Endothelial cell of umbilical vein (primary cell): Measurements from ENCODE around the gene FNIP2. TPM values are rescaled to one million over a fixed set of nuclear protein-coding genes. Genes with fewer than 3 reads are reported as not detected.

Source experiments
- BruUV-seq: library from RNA; stranded (reverse); fragments of 400-500 nt; replicated peaks from 2 replicates; lab custom pipeline; 2021; lab: Mats Ljungman, UMichigan
- CTCF ChIA-PET: fragments of 300-600, 350-600 bp; sonication (Branson Sonifier 250); formaldehyde crosslinking; loops from one replicate; lab custom pipeline; 2021; ENCODE audit warnings: antibody characterized with exemption, inconsistent platforms; lab: Charles Lee
- POLR2A ChIA-PET: fragments of 300-600, 350-600 bp; sonication (Branson Sonifier 250); formaldehyde crosslinking; loops from one replicate; lab custom pipeline; 2021; ENCODE audit warnings: antibody characterized with exemption, inconsistent platforms; lab: Charles Lee
- DNase-seq: peaks from one replicate; pipeline ENCODE4 v3.0.0-alpha.2; 2011; ENCODE audit warnings: low read depth, low spot score
- FAIRE-seq: peaks from 2 replicates; lab custom pipeline; 2011; peaks lifted over from hg19 to GRCh38; lab: Jason Lieb, UNC
- H2AFZ ChIP-seq: 2 replicates; pipeline ENCODE4 v1.6.0; 2012; ENCODE audit warnings: low read depth, low read length, control low read depth, inconsistent platforms
- H3K27ac ChIP-seq: 2 replicates; pipeline ENCODE4 v1.5.1; 2011; ENCODE audit warnings: low read depth, mild to moderate bottlenecking, control low read depth, low read length, moderate library complexity; ENCODE audit not compliant: insufficient read depth
- H3K27me3 ChIP-seq, 2 experiments: 2 replicates each; pipeline versions ENCODE4 v1.6.0 to v1.6.1; 2011; ENCODE audit warnings: low read length in 2 of 2, mixed read lengths in 1 of 2; ENCODE audit not compliant: control insufficient read depth in 2 of 2, insufficient read depth in 2 of 2
- H3K36me3 ChIP-seq, 2 experiments: 2 replicates in 1 of 2; 3 replicates in 1 of 2; pipeline ENCODE4 v1.5.1; 2011; ENCODE audit warnings: low read length in 2 of 2, mild to moderate bottlenecking in 1 of 2, moderate library complexity in 1 of 2; ENCODE audit not compliant: control insufficient read depth in 2 of 2, insufficient read depth in 2 of 2; ENCODE audit errors: extremely low read depth in 1 of 2
- H3K4me1 ChIP-seq: 3 replicates; pipeline ENCODE4 v1.5.1; 2011; ENCODE audit warnings: mild to moderate bottlenecking, low read length; ENCODE audit not compliant: control insufficient read depth, insufficient read depth; ENCODE audit errors: extremely low read depth
- H3K4me2 ChIP-seq: 2 replicates; pipeline ENCODE4 v1.6.1; 2011; ENCODE audit warnings: low read length, control low read depth, mixed read lengths; ENCODE audit not compliant: insufficient read depth
- H3K4me3 ChIP-seq, 3 experiments: fragments of 200-600 bp in 1 of 3; sonication (generic), shearing (Covaris generic) in 1 of 3; replicated peaks in 1 of 3; 2 replicates each; pipeline ENCODE4 v1.5.1; 2011 to 2016; ENCODE audit warnings: control low read depth in 3 of 3, low read length in 3 of 3, mild to moderate bottlenecking in 2 of 3, inconsistent platforms in 1 of 3, low read depth in 1 of 3, moderate library complexity in 1 of 3; ENCODE audit not compliant: insufficient read depth in 1 of 3
- H3K79me2 ChIP-seq: 2 replicates; pipeline ENCODE4 v1.6.0; 2012; ENCODE audit warnings: low read length, inconsistent platforms; ENCODE audit not compliant: control insufficient read depth, insufficient read depth
- H3K9ac ChIP-seq: replicated peaks from 2 replicates; pipeline ENCODE3; 2011; ENCODE audit warnings: low read length, control low read depth; ENCODE audit not compliant: insufficient read depth; ENCODE audit errors: extremely low read depth
- H3K9me1 ChIP-seq: replicated peaks from 3 replicates; pipeline ENCODE4 v1.6.0; 2011; ENCODE audit warnings: mild to moderate bottlenecking, low read length; ENCODE audit not compliant: control insufficient read depth, insufficient read depth; ENCODE audit errors: extremely low read depth
- H3K9me3 ChIP-seq: replicated peaks from 2 replicates; pipeline ENCODE4 v1.5.1; 2012; ENCODE audit warnings: low read length, inconsistent platforms; ENCODE audit not compliant: control insufficient read depth, insufficient read depth
- H4K20me1 ChIP-seq: replicated peaks from 2 replicates; pipeline ENCODE3; 2011; ENCODE audit warnings: mild to moderate bottlenecking, low read length; ENCODE audit not compliant: control insufficient read depth, insufficient read depth; ENCODE audit errors: extremely low read depth
- EZH2 ChIP-seq: IDR thresholded peaks from 2 replicates; pipeline ENCODE4 v1.6.1; 2012; ENCODE audit warnings: borderline replicate concordance, low read depth, mild to moderate bottlenecking, moderate library complexity, low read length, inconsistent platforms; ENCODE audit not compliant: severe bottlenecking
- FOS ChIP-seq: IDR thresholded peaks from 2 replicates; pipeline ENCODE4 v1.6.1; 2011; ENCODE audit warnings: mild to moderate bottlenecking, low read length, moderate library complexity, borderline replicate concordance; ENCODE audit not compliant: insufficient read depth
- GATA2 ChIP-seq: IDR thresholded peaks from 2 replicates; pipeline ENCODE4 v1.7.0; 2011; ENCODE audit warnings: low read depth, mild to moderate bottlenecking, moderate library complexity, mixed read lengths, low read length; ENCODE audit not compliant: insufficient read length, insufficient read depth
- JUN ChIP-seq: IDR thresholded peaks from 2 replicates; pipeline ENCODE4 v1.6.1; 2011; ENCODE audit warnings: borderline replicate concordance, low read depth; ENCODE audit not compliant: insufficient read length, insufficient read depth
- MYC ChIP-seq: IDR thresholded peaks from one replicate; pipeline ENCODE4 v1.6.1; 2011; ENCODE audit warnings: mild to moderate bottlenecking, low read depth, low read length
- POLR2A ChIP-seq: IDR thresholded peaks from 2 replicates; pipeline ENCODE4 v1.6.1; 2012; ENCODE audit warnings: low read depth, mild to moderate bottlenecking, control low read depth, low read length
- POLR2AphosphoS5 ChIP-seq: IDR thresholded peaks from 2 replicates; pipeline ENCODE4 v1.6.1; 2012; ENCODE audit warnings: low read depth, mild to moderate bottlenecking, control low read depth, low read length, moderate library complexity; ENCODE audit not compliant: insufficient read depth
- dilution Hi-C: fragments of 300-500 bp; cut with MboI; formaldehyde crosslinking; loops from one replicate; pipeline ENCODE4 v1.15.0; 2019; ENCODE audit warnings: low sequenced_read_pairs; ENCODE audit not compliant: extremely low pct_ligation_motif_present
- intact Hi-C: fragments of 100-400 bp; cut with micrococcal nuclease; formaldehyde crosslinking; loops from one replicate; pipeline ENCODE4 v1.10.0; 2022
- polyA plus RNA-seq, 4 experiments: library from polyadenylated mRNA; depleted of rRNA in 3 of 4; stranded (reverse) in 3 of 4; unstranded in 1 of 4; fragments of >200 nt; gene quantifications; 2 replicates each; pipeline versions ENCODE4 v1.2.1 to v1.2.3, GENCODE V29; 2011 to 2012; ENCODE audit warnings: missing spikeins in 1 of 4
- total RNA-seq: library from RNA; stranded (reverse); gene quantifications from 2 replicates; pipeline ENCODE4 v1.2.3, GENCODE V29; 2021
- TF ChIP-seq, protein P1 (sequence below), 2 donors: IDR thresholded peaks; 1 replicate in 1 of 2; 2 replicates in 1 of 2; pipeline ENCODE4 v1.5.1; 2011; ENCODE audit warnings: low read length in 2 of 2, mild to moderate bottlenecking in 2 of 2, moderate library complexity in 2 of 2, control low read depth in 1 of 2, inconsistent platforms in 1 of 2, low read depth in 1 of 2; ENCODE audit not compliant: insufficient read depth in 1 of 2; ENCODE audit errors: extremely low read depth in 1 of 2
- TF ChIP-seq, protein P2 (sequence below): IDR thresholded peaks from 2 replicates; pipeline ENCODE4 v1.6.1; 2011; ENCODE audit not compliant: insufficient read depth, insufficient read length

Gene FNIP2
- total and polyA plus RNA-seq, 2 donors (not counting 3 experiments of a cell fraction or from before 2014, with no cell fraction given), result 4.5 to 14.4 TPM

DNA sequence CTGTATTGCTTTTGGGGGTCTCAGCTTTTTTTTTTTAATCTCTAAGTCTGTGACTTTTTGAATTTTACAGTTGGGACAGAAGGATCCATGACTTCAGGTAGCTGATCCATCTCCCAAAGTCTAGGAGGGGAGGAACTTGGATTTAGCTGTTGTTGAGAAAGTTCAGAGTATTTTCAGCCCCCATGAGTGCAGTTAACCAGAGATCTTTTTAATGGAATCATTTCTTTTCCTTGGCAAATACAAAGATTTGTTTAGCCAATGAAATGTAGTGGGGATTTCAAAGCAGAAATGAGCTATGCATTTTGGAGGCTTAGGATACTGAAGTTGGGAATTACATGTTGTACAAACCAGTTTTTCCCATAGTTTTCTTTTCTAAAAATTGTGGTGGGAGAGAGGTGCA is 18.1 kb downstream of the FNIP2 start:
- H3K9me1 ChIP-seq, result no peaks in the 10 kb centered on the region
- H3K36me3 ChIP-seq, result no peaks in the 10 kb centered on the region
- DNase-seq (no peak), FAIRE-seq (no peak)
- H4K20me1 ChIP-seq, result no peaks in the 10 kb centered on the region
- H3K27ac ChIP-seq, result no peak overlapping the region
- no peaks in the 10 kb centered on the region for H3K9me3 ChIP-seq
- ChIA-PET CTCF (interaction anchor here (1.0 to 1.4 kb wide), 6 partner anchors 9 to 65 kb away, joined by 3 to 5 read pairs (median 4); no protein-coding TSS in a partner anchor), POLR2A (no interaction called here)
- H3K4me2 ChIP-seq, result no peak overlapping the region
- no peaks in the 10 kb centered on the region for H3K27me3 ChIP-seq
- H3K79me2 ChIP-seq, result peaks cover 25% of the 10 kb centered on the region
- no TSS peak for BruUV-seq
- no peak overlapping the region for H2AFZ ChIP-seq
- no peak overlapping the region for H3K4me3 ChIP-seq
- no peak overlapping the region for H3K9ac ChIP-seq
- peaks cover 48% of the 10 kb centered on the region for H3K4me1 ChIP-seq
- intact Hi-C loops (no loop called here), dilution Hi-C loops (no loop called here)
- TF ChIP-seq MYC (no peak), JUN (no peak), POLR2A (no peak), GATA2 (no peak), FOS (no peak), POLR2AphosphoS5 (no peak), EZH2 (no peak)
- TF ChIP-seq, protein P1, sequence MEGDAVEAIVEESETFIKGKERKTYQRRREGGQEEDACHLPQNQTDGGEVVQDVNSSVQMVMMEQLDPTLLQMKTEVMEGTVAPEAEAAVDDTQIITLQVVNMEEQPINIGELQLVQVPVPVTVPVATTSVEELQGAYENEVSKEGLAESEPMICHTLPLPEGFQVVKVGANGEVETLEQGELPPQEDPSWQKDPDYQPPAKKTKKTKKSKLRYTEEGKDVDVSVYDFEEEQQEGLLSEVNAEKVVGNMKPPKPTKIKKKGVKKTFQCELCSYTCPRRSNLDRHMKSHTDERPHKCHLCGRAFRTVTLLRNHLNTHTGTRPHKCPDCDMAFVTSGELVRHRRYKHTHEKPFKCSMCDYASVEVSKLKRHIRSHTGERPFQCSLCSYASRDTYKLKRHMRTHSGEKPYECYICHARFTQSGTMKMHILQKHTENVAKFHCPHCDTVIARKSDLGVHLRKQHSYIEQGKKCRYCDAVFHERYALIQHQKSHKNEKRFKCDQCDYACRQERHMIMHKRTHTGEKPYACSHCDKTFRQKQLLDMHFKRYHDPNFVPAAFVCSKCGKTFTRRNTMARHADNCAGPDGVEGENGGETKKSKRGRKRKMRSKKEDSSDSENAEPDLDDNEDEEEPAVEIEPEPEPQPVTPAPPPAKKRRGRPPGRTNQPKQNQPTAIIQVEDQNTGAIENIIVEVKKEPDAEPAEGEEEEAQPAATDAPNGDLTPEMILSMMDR (IDR thresholded peaks at IDR 0.05; ENCODE audit: extremely low read depth in 1 of 2, insufficient read depth in 1 of 2, low read depth in 1 of 2, low read length in 2 of 2), result no peak
- TF ChIP-seq, protein P2, sequence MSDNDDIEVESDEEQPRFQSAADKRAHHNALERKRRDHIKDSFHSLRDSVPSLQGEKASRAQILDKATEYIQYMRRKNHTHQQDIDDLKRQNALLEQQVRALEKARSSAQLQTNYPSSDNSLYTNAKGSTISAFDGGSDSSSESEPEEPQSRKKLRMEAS, result no peak
